Activated CD4-positive, CD25-positive, alpha-beta regulatory T cell treated with anti-CD3 and anti-CD28 coated beads, Interleukin-2, amount 50 U/mL, for 24 hours (primary cell): ENCODE data around the gene CCDC117.
A peak's percentile ranks its signal among the peaks of the same experiment; 100 is the strongest.

Source experiments
- ATAC-seq, 2 donors: fragments of 150-1000 bp; cut with Tn5 transposase; one replicate each; pipeline ENCODE4 v1.10.0; 2021; ENCODE audit warnings: mild to moderate bottlenecking in 1 of 2, moderate library complexity in 1 of 2

Gene CCDC117

GRCh38 chr22:28769394-28770085 is 3.0 kb upstream of the CCDC117 start:
- ATAC-seq, result no peak

DNA sequence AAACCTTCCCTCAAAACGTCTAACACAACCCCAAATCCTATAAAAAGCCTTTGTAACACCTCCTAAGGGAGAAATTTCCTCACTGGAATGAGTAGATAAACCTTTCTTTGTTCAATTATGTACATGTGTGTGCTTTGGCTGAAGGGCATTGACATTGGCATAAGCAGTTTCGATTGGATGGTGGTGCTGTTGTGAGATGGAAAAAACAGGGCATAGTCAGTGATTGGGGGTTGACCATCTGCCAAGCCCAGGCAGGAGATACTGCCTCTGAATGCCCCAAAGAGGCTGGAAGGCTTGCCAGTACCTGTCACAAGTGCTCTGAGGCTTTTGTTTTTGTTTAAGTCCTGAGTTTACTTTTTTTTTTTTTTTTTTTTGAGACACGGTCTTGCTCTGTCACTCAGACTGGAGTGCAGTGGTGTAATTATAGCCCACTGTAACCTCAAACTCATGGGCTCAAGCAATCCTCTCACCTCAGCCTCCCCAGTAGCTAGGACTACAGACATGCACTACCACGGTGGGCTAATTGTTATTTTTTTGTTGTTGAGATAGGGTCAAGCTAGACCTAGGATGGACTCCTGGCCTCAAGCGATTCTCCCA is 1.2 kb upstream of the CCDC117 start:
- no peak for ATAC-seq

DNA sequence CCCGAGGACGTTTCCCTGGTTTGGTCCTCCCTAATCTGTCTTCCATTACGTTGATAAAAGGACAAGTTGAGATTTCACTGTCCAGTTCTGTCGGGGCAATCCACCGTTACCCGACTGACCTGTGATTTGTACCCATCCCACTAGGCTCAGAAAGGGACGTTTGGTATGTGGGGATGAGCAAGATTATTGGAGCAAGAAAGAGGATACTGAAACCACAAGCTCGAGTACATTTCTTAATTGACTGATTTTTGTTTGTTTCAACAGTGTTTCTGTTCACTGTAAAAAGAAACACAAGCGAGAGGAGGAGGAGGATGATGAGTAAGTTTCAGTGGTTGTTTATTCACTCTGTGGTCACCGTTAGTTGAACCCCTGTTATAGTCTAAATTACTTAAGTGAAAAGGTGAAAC is 969 bp downstream of the CCDC117 start:
- ATAC-seq, result peak; percentile 69 to 71

DNA sequence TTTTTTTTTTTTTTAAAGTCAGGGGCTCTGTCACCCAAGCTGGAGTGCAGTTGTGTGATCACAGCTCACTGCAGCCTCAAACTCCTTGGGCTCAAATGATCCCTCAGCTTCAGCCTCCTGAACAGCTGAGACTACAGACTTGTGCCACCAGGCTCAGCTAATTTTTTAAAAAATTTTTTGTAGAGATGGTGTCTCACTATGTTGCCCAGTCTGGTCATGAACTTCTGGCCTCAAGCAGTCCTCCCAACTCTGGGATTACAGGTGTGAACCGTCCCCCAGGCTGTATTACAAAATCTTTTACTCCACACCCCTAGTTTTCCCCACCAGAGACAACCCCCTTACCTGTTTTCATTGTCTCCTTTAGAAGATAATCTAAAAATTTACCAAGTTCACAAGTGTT is 1.9 kb downstream of the CCDC117 start:
- ATAC-seq, result no peak

- no peak for ATAC-seq
Measured at GRCh38 chr22:28779833-28780232, 7.3 kb downstream of the CCDC117 start.

GRCh38 chr22:28780296-28780695 is 7.8 kb downstream of the CCDC117 start:
- ATAC-seq, result no peak

DNA sequence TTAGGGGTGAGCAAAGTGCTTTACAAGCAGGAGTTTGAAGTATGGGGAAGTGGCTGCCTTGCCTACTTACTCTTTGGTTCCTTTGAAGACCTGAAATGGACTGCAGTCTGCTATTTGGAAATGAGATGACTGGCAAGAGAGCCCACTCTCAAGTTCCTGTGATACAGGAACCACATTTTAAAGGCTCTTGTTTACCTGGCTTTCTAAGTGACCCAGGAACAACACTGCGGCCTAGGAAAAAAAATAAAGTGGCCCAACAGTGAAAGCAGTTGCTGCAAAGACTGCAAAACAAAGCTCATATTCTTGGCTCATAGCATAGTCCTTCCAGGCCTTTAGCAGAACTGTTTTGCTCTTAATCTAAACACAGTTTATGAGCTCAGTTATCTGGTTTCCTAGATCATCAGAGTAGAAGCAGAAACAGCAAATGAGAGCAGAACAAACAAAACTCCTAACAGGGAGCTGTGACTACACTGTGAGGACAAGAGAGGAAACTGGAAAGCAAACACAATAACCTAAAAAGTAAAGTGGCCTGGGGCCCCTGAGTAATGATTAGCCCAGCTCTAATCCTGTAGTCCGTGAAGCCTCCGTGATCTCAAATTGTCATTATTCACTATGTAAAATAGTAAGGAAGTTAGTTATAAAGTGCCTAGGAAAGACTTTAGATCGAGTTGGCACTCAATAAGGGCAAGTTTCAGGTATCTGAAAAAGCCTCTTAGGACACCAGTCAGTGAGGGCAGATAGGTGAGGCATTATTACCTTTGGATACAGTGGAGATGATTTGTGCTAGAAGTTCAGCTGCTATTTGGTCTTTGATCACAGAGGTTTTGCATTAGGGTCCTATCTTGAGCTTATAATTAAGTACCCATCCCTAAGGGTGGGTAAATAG is 11.5 kb downstream of the CCDC117 start:
- ATAC-seq, result no peak

DNA sequence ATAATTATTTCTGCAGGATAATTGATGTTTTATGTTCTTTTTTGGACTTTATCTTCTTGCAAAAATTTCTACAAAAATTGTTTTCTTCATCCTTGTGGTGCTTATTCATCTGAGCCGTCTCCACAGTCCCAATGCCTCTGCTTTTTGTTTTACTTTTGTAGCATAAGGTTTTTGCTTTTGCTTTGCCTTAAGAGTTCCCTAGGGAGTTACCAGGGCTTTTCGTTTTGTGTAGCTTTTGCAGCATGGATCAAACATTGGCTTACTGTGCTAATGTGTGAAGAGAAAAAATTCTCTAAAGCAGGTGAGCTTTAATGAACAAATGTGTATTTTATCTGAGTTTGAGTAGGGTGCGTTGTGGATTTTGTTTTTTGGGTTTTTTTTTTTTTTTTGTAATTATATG is 16.1 kb downstream of the CCDC117 start:
- no peak for ATAC-seq

DNA sequence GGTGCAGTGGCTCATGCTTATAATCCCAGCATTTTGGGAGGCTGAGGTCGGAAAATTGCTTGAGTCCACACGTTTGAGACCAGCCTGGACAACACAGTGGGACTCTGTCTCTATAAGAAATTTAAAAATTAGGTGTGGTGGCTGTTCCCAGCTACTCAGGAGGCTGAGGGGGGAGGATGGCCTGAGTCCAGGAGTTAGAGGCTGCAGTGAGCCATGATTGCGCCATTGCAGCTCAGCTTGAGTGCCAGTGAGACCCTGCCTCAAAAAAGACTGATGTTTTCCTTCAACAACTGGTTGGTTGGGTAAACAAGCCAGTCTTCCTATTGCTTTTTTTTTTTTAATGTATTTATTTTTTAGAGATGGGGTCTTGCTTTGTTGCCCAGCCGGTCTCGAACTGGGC is 18.6 kb downstream of the CCDC117 start:
- ATAC-seq, result no peak

DNA sequence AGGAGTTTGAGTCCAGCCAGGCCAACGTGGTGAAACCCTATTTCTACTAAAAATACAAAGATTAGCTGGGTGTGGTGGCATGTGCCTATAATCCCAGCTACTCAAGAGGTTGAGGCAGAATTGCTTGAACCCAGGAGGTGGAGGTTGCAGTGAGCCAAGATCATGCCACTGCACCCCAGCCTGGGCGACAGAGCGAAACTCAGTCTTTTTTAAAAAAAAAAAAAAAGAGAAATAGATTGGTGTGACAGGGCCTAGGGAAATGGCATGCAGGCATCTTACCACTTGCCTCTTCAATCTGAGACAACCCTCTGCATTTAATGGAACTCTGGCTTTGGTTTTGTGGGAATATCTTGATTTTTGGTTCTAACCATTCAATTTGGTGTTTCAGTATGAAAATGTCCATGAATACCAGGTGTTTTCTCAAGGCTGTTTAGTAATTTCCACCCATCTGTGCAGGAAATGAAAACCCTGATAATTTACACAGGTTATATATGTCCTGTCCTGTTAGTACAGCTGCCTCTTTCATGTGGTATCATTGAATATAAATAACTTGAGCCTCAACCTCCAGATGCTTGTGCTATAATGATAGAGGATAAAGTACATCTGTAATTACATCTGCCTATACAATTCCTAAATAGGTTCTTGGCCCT is 19.5 kb downstream of the CCDC117 start:
- no peak for ATAC-seq

GRCh38 chr22:28792491-28793383 is 20.2 kb downstream of the CCDC117 start:
- ATAC-seq, result no peak

- no peak for ATAC-seq
Measured at GRCh38 chr22:28793976-28794584, 21.6 kb downstream of the CCDC117 start.

DNA sequence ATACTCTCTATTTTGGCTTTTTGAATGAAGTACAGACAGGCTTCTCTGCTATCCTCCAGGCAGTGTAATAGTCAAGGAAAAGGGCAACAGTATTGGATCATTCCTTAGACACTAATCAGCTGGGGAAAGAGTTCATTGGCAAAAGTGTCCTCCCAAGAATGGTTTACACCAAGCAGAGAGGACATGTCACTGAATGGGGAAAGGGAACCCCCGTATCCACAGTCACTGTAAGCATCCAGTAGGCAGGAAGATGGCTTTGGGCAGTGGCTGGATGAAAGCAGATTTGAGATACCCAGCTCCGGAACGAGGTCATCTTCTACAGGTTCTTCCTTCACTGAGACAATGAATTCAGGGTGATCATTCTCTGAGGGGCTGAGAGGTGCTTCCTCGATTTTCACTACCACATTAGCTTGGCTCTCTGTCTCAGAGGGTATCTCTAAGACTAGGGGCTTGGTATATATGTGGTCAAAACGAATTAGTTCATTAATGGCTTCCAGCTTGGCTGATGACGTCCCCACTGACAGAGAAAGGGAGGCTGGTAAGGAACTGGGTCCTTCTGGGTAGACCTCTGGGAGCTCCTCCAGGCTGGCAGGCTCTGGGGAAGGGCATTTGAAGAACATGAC is 22.7 kb downstream of the CCDC117 start:
- ATAC-seq, result no peak

DNA sequence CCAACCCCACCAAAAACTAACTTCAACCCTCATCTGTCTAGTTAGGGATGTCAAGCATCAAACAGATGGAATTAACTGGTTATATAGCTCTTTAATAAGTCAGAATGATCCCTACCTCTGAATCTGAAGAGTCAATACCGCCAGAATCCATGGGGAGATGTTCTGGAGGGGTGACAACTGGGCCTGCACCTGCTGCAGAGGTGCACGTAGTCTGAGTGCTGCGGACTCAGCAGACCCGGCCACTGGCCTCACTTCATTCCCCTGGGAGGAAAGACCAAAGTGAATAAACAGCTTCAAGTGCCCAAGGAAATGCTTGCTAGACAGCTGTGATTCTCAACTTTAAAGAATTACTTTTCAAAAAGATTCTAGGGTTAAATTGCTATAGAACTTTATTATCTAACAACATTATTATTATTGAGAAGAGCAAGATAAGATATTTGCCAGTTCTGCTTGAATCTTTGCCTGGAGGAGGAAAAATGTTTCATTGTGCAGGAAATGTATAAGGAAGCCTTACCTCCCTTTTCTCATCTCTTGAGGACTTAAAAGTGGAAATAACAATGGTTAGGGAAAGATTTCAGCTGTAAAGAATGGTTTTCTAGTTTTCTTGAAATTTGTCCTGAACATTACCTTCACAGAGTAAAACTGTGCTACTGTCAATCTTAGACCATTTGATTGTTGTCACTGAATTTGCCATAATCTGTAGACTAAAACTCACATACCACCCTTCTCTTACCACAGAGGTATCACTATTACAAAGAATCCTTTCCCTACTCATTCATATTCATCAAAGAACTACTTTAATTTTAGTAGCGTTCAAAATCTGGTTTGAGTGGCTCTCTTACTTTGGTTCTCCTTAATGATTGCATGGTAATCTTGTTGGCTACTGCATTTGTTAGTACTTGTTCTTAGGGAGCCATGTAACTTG is 23.7 kb downstream of the CCDC117 start:
- ATAC-seq, result peak in 1 of 2 donors; percentile 11

DNA sequence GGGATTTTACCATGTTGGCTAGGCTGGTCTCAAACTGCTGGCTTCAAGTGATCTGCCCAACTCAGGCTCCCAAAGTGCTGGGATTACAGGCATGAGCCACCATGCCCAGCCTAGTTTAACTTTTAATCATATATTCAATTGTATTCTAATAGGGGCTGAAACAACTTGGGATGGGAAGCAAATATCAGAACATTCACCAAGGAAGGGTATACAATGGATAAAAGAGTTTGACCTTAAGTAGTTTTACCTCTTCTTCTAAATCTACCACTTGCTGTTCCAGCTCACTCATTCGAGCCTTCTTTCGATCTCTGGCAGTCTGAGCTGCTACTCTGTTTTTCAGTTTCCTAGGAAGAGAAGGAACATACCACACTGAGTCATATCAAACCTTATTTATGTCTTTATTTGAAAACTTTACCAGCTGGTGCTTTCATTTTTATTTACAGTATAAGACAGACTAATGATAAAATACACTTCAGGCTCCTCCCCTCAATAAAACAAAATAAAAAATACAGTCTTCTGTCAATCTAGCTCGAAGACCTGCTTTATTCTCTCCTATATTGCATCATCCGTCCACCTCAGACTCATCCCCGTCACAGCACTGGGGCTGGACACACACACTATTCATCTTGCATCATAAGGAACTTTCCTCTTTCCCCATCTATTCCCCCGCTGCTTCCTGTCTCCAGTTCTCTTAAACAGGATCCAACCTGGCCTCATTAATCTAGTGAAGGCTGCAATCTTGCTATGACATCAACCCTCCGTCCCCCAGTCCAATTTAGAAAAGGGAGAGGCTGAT is 26.5 kb downstream of the CCDC117 start:
- peak; percentile 29 to 50 for ATAC-seq

GRCh38 chr22:28799606-28800307 is 27.3 kb downstream of the CCDC117 start:
- ATAC-seq, result peak; percentile 21 to 25

DNA sequence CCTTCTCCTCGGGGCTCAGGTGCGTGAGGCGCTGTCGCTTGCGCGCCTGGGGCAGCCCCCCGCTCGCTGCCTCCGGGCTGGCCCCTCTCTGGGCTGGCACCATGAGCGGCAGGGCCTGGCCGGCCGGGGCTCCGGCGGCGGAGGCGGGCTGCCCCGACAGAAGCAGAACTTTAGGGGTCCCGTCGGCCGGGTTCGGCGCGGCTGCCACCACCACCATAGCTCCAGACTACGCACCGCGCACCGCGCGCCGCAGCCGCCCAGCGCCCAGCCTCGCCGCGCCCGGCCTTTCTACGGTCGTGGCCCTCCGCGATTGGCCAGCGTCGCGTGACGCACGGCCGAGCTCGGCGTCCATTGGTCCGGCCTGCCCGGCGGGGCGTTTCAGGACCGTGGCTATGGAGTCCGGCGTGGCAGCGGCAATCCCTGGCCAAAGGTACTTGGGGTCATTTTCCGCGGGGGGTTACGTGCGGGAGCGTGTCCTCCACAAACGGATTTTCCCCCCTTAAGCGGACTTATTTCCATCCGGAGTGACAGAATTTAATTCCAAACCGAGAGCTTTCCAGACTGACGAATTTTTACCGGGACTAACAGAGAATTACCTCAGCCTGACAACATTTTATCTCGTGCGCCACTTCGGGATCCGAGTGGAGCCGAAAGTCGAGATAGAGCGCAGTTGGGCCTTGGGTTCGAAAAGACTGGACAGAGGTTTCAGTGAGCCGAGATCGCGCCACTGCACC is 28.0 kb downstream of the CCDC117 start, which contains the start of gene XBP1:
XBP1 (minus strand) TSS at position 262 of the 734 bp plus-strand sequence.
- ATAC-seq, result peak; percentile 88 to 94
